Endothelial cell of umbilical vein (primary cell): ENCODE data around the gene KCNH1. TPM values are rescaled to one million over a fixed set of nuclear protein-coding genes. Genes with fewer than 3 reads are reported as not detected.

Experiments used
- BruUV-seq: library from RNA; stranded (reverse); fragments of 400-500 nt; replicated peaks from 2 replicates; lab custom pipeline; 2021; lab: Mats Ljungman, UMichigan
- CTCF ChIA-PET: fragments of 300-600, 350-600 bp; sonication (Branson Sonifier 250); formaldehyde crosslinking; loops from one replicate; lab custom pipeline; 2021; ENCODE audit warnings: antibody characterized with exemption, inconsistent platforms; lab: Charles Lee
- POLR2A ChIA-PET: fragments of 300-600, 350-600 bp; sonication (Branson Sonifier 250); formaldehyde crosslinking; loops from one replicate; lab custom pipeline; 2021; ENCODE audit warnings: antibody characterized with exemption, inconsistent platforms; lab: Charles Lee
- DNase-seq: peaks from one replicate; pipeline ENCODE4 v3.0.0-alpha.2; 2011; ENCODE audit warnings: low read depth, low spot score
- FAIRE-seq: peaks from 2 replicates; lab custom pipeline; 2011; peaks lifted over from hg19 to GRCh38; lab: Jason Lieb, UNC
- H2AFZ ChIP-seq: 2 replicates; pipeline ENCODE4 v1.6.0; 2012; ENCODE audit warnings: low read depth, low read length, control low read depth, inconsistent platforms
- H3K27ac ChIP-seq: 2 replicates; pipeline ENCODE4 v1.5.1; 2011; ENCODE audit warnings: low read depth, mild to moderate bottlenecking, control low read depth, low read length, moderate library complexity; ENCODE audit not compliant: insufficient read depth
- H3K27me3 ChIP-seq, 2 experiments: 2 replicates each; pipeline versions ENCODE4 v1.6.0 to v1.6.1; 2011; ENCODE audit warnings: low read length in 2 of 2, mixed read lengths in 1 of 2; ENCODE audit not compliant: control insufficient read depth in 2 of 2, insufficient read depth in 2 of 2
- H3K36me3 ChIP-seq, 2 experiments: 2 replicates in 1 of 2; 3 replicates in 1 of 2; pipeline ENCODE4 v1.5.1; 2011; ENCODE audit warnings: low read length in 2 of 2, mild to moderate bottlenecking in 1 of 2, moderate library complexity in 1 of 2; ENCODE audit not compliant: control insufficient read depth in 2 of 2, insufficient read depth in 2 of 2; ENCODE audit errors: extremely low read depth in 1 of 2
- H3K4me1 ChIP-seq: 3 replicates; pipeline ENCODE4 v1.5.1; 2011; ENCODE audit warnings: mild to moderate bottlenecking, low read length; ENCODE audit not compliant: control insufficient read depth, insufficient read depth; ENCODE audit errors: extremely low read depth
- H3K4me2 ChIP-seq: 2 replicates; pipeline ENCODE4 v1.6.1; 2011; ENCODE audit warnings: low read length, control low read depth, mixed read lengths; ENCODE audit not compliant: insufficient read depth
- H3K4me3 ChIP-seq, 3 experiments: fragments of 200-600 bp in 1 of 3; sonication (generic), shearing (Covaris generic) in 1 of 3; replicated peaks in 1 of 3; 2 replicates each; pipeline ENCODE4 v1.5.1; 2011 to 2016; ENCODE audit warnings: control low read depth in 3 of 3, low read length in 3 of 3, mild to moderate bottlenecking in 2 of 3, inconsistent platforms in 1 of 3, low read depth in 1 of 3, moderate library complexity in 1 of 3; ENCODE audit not compliant: insufficient read depth in 1 of 3
- H3K79me2 ChIP-seq: 2 replicates; pipeline ENCODE4 v1.6.0; 2012; ENCODE audit warnings: low read length, inconsistent platforms; ENCODE audit not compliant: control insufficient read depth, insufficient read depth
- H3K9ac ChIP-seq: replicated peaks from 2 replicates; pipeline ENCODE3; 2011; ENCODE audit warnings: low read length, control low read depth; ENCODE audit not compliant: insufficient read depth; ENCODE audit errors: extremely low read depth
- H3K9me1 ChIP-seq: replicated peaks from 3 replicates; pipeline ENCODE4 v1.6.0; 2011; ENCODE audit warnings: mild to moderate bottlenecking, low read length; ENCODE audit not compliant: control insufficient read depth, insufficient read depth; ENCODE audit errors: extremely low read depth
- H3K9me3 ChIP-seq: replicated peaks from 2 replicates; pipeline ENCODE4 v1.5.1; 2012; ENCODE audit warnings: low read length, inconsistent platforms; ENCODE audit not compliant: control insufficient read depth, insufficient read depth
- H4K20me1 ChIP-seq: replicated peaks from 2 replicates; pipeline ENCODE3; 2011; ENCODE audit warnings: mild to moderate bottlenecking, low read length; ENCODE audit not compliant: control insufficient read depth, insufficient read depth; ENCODE audit errors: extremely low read depth
- CTCF ChIP-seq, 2 donors: IDR thresholded peaks; 1 replicate in 1 of 2; 2 replicates in 1 of 2; pipeline ENCODE4 v1.5.1; 2011; ENCODE audit warnings: low read length in 2 of 2, mild to moderate bottlenecking in 2 of 2, moderate library complexity in 2 of 2, control low read depth in 1 of 2, inconsistent platforms in 1 of 2, low read depth in 1 of 2; ENCODE audit not compliant: insufficient read depth in 1 of 2; ENCODE audit errors: extremely low read depth in 1 of 2
- EZH2 ChIP-seq: IDR thresholded peaks from 2 replicates; pipeline ENCODE4 v1.6.1; 2012; ENCODE audit warnings: borderline replicate concordance, low read depth, mild to moderate bottlenecking, moderate library complexity, low read length, inconsistent platforms; ENCODE audit not compliant: severe bottlenecking
- FOS ChIP-seq: IDR thresholded peaks from 2 replicates; pipeline ENCODE4 v1.6.1; 2011; ENCODE audit warnings: mild to moderate bottlenecking, low read length, moderate library complexity, borderline replicate concordance; ENCODE audit not compliant: insufficient read depth
- GATA2 ChIP-seq: IDR thresholded peaks from 2 replicates; pipeline ENCODE4 v1.7.0; 2011; ENCODE audit warnings: low read depth, mild to moderate bottlenecking, moderate library complexity, mixed read lengths, low read length; ENCODE audit not compliant: insufficient read length, insufficient read depth
- JUN ChIP-seq: IDR thresholded peaks from 2 replicates; pipeline ENCODE4 v1.6.1; 2011; ENCODE audit warnings: borderline replicate concordance, low read depth; ENCODE audit not compliant: insufficient read length, insufficient read depth
- MAX ChIP-seq: IDR thresholded peaks from 2 replicates; pipeline ENCODE4 v1.6.1; 2011; ENCODE audit not compliant: insufficient read depth, insufficient read length
- MYC ChIP-seq: IDR thresholded peaks from one replicate; pipeline ENCODE4 v1.6.1; 2011; ENCODE audit warnings: mild to moderate bottlenecking, low read depth, low read length
- POLR2A ChIP-seq: IDR thresholded peaks from 2 replicates; pipeline ENCODE4 v1.6.1; 2012; ENCODE audit warnings: low read depth, mild to moderate bottlenecking, control low read depth, low read length
- POLR2AphosphoS5 ChIP-seq: IDR thresholded peaks from 2 replicates; pipeline ENCODE4 v1.6.1; 2012; ENCODE audit warnings: low read depth, mild to moderate bottlenecking, control low read depth, low read length, moderate library complexity; ENCODE audit not compliant: insufficient read depth
- dilution Hi-C: fragments of 300-500 bp; cut with MboI; formaldehyde crosslinking; loops from one replicate; pipeline ENCODE4 v1.15.0; 2019; ENCODE audit warnings: low sequenced_read_pairs; ENCODE audit not compliant: extremely low pct_ligation_motif_present
- intact Hi-C: fragments of 100-400 bp; cut with micrococcal nuclease; formaldehyde crosslinking; loops from one replicate; pipeline ENCODE4 v1.10.0; 2022
- polyA plus RNA-seq, 4 experiments: library from polyadenylated mRNA; depleted of rRNA in 3 of 4; stranded (reverse) in 3 of 4; unstranded in 1 of 4; fragments of >200 nt; gene quantifications; 2 replicates each; pipeline versions ENCODE4 v1.2.1 to v1.2.3, GENCODE V29; 2011 to 2012; ENCODE audit warnings: missing spikeins in 1 of 4
- total RNA-seq: library from RNA; stranded (reverse); gene quantifications from 2 replicates; pipeline ENCODE4 v1.2.3, GENCODE V29; 2021

KCNH1 gene
- total and polyA plus RNA-seq, 2 donors (not counting 3 experiments of a cell fraction or from before 2014, with no cell fraction given), result not detected

- Histone ChIP-seq H4K20me1 (no peaks in the 10 kb centered on the region), H3K9me3 (no peaks in the 10 kb centered on the region), H3K9me1 (no peaks in the 10 kb centered on the region), H3K27ac (no peak overlapping the region), H3K4me2 (no peak overlapping the region), H3K36me3 (no peaks in the 10 kb centered on the region), H3K79me2 (no peaks in the 10 kb centered on the region), H3K4me1 (no peaks in the 10 kb centered on the region), H3K9ac (no peak overlapping the region), H3K4me3 (no peak overlapping the region), H2AFZ (no peak overlapping the region), H3K27me3 (no peaks in the 10 kb centered on the region)
- ChIA-PET CTCF (no interaction called here), POLR2A (no interaction called here)
- intact Hi-C loops, result no loop called here
- dilution Hi-C loops, result no loop called here
- DNase-seq (no peak), FAIRE-seq (no peak)
- TF ChIP-seq CTCF (IDR thresholded peaks at IDR 0.05; ENCODE audit: extremely low read depth in 1 of 2, insufficient read depth in 1 of 2, low read depth in 1 of 2, low read length in 2 of 2) (no peak), JUN (no peak), FOS (no peak), MAX (no peak), MYC (no peak), EZH2 (no peak), POLR2A (no peak), POLR2AphosphoS5 (no peak), GATA2 (no peak)
- BruUV-seq, result no TSS peak
Observed at GRCh38 chr1:210932104-210932503, 201.8 kb downstream of the KCNH1 start.
